Esophagus muscularis mucosa (tissue), 4 donors: ENCODE measurements around the gene TOR2A. TPM values are rescaled to one million over a fixed set of nuclear protein-coding genes. Genes with fewer than 3 reads are reported as not detected.

Experiments used
- DNase-seq: peaks from one replicate; pipeline ENCODE4 v3.0.0-alpha.2; 2017; ENCODE audit errors: extremely low spot score
- H3K27ac ChIP-seq, 4 donors: fragments of 200-600 bp; sonication (generic); replicated peaks in 1 of 4; 1 replicate in 3 of 4; 2 replicates in 1 of 4; pipeline ENCODE4 v1.5.1; 2016 to 2019; ENCODE audit warnings: mild to moderate bottlenecking in 1 of 4
- H3K27me3 ChIP-seq, 4 donors: fragments of 200-600 bp; sonication (generic); one replicate each; pipeline versions ENCODE4 v1.5.1 to v1.6.0; 2016 to 2019
- H3K36me3 ChIP-seq, 4 donors: fragments of 200-600 bp; sonication (generic); one replicate each; pipeline ENCODE4 v1.5.1; 2016 to 2019
- H3K4me1 ChIP-seq, 4 donors: fragments of 200-600 bp; sonication (generic); one replicate each; pipeline ENCODE4 v1.5.1; 2016 to 2019
- H3K4me3 ChIP-seq, 4 donors: fragments of 200-600 bp; sonication (generic); 1 replicate in 2 of 4; 2 replicates in 2 of 4; pipeline ENCODE4 v1.5.1; 2016 to 2019; ENCODE audit warnings: mild to moderate bottlenecking in 4 of 4, moderate library complexity in 1 of 4
- H3K9me3 ChIP-seq, 4 donors: fragments of 200-600 bp; sonication (generic); 1 replicate in 3 of 4; 2 replicates in 1 of 4; pipeline ENCODE4 v1.5.1; 2016 to 2019
- EP300 ChIP-seq: sonication (generic); formaldehyde crosslinking; IDR thresholded peaks from one replicate; pipeline ENCODE4 v1.6.1; 2017; ENCODE audit warnings: antibody characterized with exemption
- POLR2A ChIP-seq: fragments of 450-650 bp; IDR thresholded peaks from one replicate; pipeline ENCODE4 v1.6.1; 2017; ENCODE audit warnings: antibody characterized with exemption, moderate library complexity, mild to moderate bottlenecking, low read depth
- POLR2AphosphoS5 ChIP-seq, 2 donors: sonication (generic); formaldehyde crosslinking; IDR thresholded peaks; one replicate each; pipeline ENCODE4 v1.6.1; 2017; ENCODE audit warnings: antibody characterized with exemption in 2 of 2
- WGBS: methylation state at CpG from one replicate; pipeline ENCODE4 v1.1.5; 2018; 5-methylcytosine and 5-hydroxymethylcytosine counted together
- intact Hi-C: fragments of 100-400 bp; cut with DNase I; formaldehyde crosslinking; loops from one replicate; pipeline ENCODE4 v1.15.1; 2023
- total RNA-seq, 4 donors: library from RNA; depleted of rRNA; stranded (reverse); fragments of >200 nt; gene quantifications; one replicate each; pipeline versions ENCODE4 v1.1.0 to v1.2.1, GENCODE V29; 2016
- TF ChIP-seq, protein P1 (sequence below), 3 experiments: fragments of 200-600 bp in 2 of 3; fragments of 450-650 bp in 1 of 3; sonication (generic) in 2 of 3; IDR thresholded peaks; one replicate each; pipeline ENCODE4 v1.5.1; 2017 to 2019; ENCODE audit warnings: antibody characterized with exemption in 3 of 3, mild to moderate bottlenecking in 2 of 3, moderate library complexity in 1 of 3

TOR2A gene
- total RNA-seq, 4 donors from 2014 or later: 5.4 to 9.2 (median 7.0) TPM

DNA sequence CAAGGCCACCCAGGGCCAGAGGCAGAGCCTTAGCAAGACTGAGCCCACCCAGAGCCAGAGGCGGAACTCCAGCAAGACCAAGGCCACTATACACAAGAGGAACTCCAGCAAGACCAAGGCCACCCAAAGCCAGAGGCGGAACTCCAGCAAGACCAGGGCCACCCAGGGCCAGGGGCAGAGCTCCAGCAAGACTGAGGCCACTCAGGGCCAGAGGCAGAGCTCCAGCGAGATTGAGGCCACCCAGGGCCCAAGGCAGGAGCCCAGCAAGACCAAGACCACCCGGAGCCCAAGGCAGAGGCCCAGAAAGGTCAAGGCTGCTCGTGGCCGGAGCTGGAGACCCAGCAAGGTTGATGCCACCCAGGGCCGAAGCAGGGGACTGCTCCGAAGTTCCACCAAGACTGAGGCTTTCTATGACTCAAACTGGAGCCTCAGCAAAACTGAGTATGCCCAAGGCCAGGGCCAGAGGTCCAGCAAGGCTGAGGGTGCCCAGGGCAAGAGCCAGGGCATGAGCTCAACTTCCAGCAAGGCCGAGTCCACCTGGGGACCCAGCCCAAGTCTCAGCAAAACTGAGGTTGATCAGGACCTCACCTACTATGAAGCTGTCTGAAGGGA, 4.2 kb downstream of the TOR2A start:
- Histone ChIP-seq H3K9me3 (no peaks in the 10 kb centered on the region), H3K27me3 (no peaks in the 10 kb centered on the region), H3K4me1 (peaks cover 11 to 30% (median 21%) of the 10 kb centered on the region in 4 donors), H3K4me3 (no peak overlapping the region), H3K36me3 (peaks cover 16 to 32% (median 28%) of the 10 kb centered on the region in 4 donors), H3K27ac (no peak overlapping the region)
- no peak for TF ChIP-seq EP300
- no peak for TF ChIP-seq POLR2A
- TF ChIP-seq, protein P1, sequence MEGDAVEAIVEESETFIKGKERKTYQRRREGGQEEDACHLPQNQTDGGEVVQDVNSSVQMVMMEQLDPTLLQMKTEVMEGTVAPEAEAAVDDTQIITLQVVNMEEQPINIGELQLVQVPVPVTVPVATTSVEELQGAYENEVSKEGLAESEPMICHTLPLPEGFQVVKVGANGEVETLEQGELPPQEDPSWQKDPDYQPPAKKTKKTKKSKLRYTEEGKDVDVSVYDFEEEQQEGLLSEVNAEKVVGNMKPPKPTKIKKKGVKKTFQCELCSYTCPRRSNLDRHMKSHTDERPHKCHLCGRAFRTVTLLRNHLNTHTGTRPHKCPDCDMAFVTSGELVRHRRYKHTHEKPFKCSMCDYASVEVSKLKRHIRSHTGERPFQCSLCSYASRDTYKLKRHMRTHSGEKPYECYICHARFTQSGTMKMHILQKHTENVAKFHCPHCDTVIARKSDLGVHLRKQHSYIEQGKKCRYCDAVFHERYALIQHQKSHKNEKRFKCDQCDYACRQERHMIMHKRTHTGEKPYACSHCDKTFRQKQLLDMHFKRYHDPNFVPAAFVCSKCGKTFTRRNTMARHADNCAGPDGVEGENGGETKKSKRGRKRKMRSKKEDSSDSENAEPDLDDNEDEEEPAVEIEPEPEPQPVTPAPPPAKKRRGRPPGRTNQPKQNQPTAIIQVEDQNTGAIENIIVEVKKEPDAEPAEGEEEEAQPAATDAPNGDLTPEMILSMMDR (IDR thresholded peaks at IDR 0.05): no peak
- TF ChIP-seq POLR2AphosphoS5 (IDR thresholded peaks at IDR 0.05): no peak
- intact Hi-C loops: loop anchor here (5.0 kb wide), 2 partner anchors 119 to 219 kb away; partner anchors contain the start of gene STXBP1
- no peak for DNase-seq
- WGBS: 92% methylated on average over 3 of the region's 9 CpGs

DNA sequence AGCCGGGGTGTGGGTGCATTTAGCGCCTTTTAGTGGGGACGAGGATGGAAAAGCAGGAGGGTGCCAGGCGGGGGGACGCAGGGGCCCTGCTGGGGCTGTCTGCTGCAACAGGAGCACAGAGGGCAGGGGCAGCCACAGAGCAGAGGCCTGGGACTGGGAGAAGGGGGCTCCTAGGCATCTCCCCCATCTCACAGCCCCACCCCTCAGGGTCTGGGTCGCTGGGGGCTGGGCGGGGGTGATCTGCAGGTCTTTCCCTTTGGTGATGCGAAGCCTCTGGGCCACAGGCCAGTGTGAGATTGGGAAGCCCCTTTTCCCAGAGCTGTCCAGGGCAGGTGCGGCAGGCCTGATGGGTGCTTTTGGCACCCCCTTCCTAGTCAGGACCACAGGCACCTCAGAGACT, 4.8 kb downstream of the TOR2A start:
- Histone ChIP-seq H3K27ac (no peak overlapping the region), H3K4me1 (peaks cover 7 to 23% (median 15%) of the 10 kb centered on the region in 4 donors), H3K9me3 (no peaks in the 10 kb centered on the region), H3K27me3 (no peaks in the 10 kb centered on the region), H3K4me3 (no peak overlapping the region), H3K36me3 (peaks cover 16 to 32% (median 28%) of the 10 kb centered on the region in 4 donors)
- DNase-seq: no peak
- TF ChIP-seq POLR2A (no peak), EP300 (no peak), POLR2AphosphoS5 (IDR thresholded peaks at IDR 0.05) (no peak)
- TF ChIP-seq, protein P1 (IDR thresholded peaks at IDR 0.05): no peak
- WGBS: 90% methylated on average over 8 of the region's 9 CpGs
- intact Hi-C loops: loop anchor here (5.0 kb wide), 2 partner anchors 118 to 218 kb away; partner anchors contain the start of gene STXBP1

DNA sequence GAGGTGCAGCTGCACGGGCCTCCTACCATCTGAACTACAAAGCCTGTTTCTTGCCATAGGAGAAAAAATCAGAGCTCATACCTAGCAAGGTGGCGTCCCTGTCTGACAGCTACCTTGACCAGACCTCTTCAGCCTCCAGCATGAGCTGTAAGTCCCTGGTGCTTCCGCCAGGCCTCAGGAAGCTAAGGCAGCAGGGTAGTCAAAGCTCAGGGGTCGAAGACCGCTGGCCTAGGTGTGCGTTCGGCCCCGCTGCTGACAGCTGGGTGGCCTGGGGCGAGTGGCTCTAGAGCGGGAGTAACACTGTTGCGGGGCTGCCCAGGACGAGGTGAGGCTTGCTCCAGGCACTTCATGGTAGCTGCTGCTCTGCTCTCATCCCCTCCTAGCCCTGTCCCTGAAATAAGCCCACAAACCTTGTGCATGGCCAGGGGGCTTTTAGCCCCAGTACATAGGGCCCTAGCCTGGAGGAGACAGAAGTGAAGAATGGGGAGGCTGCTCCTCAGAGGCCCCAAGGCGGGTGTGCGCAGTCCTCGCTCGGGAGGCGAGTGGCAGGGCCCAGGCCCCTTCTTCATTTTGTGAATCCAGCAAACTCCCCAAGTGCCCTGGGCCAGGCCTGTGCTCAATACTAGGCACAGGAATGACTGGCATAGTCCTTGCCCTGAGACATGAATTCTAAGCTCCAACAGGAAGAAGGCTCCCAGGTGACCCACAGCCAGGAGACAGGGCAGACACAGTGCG, 5.4 kb downstream of the TOR2A start:
- Histone ChIP-seq H3K27ac (no peak overlapping the region), H3K4me1 (peaks cover 7 to 23% (median 15%) of the 10 kb centered on the region in 4 donors), H3K9me3 (no peaks in the 10 kb centered on the region), H3K4me3 (no peak overlapping the region), H3K27me3 (peaks cover 0 to 4% (median 0%) of the 10 kb centered on the region in 4 donors), H3K36me3 (peaks cover 16 to 32% (median 28%) of the 10 kb centered on the region in 4 donors)
- WGBS: 86% methylated on average over 18 of the region's 18 CpGs
- TF ChIP-seq EP300 (no peak), POLR2A (no peak), POLR2AphosphoS5 (IDR thresholded peaks at IDR 0.05) (no peak)
- TF ChIP-seq, protein P1 (IDR thresholded peaks at IDR 0.05): no peak
- no peak for DNase-seq
- intact Hi-C loops: loop anchor here (5.0 kb wide), 2 partner anchors 117 to 217 kb away; partner anchors contain the start of gene STXBP1

DNA sequence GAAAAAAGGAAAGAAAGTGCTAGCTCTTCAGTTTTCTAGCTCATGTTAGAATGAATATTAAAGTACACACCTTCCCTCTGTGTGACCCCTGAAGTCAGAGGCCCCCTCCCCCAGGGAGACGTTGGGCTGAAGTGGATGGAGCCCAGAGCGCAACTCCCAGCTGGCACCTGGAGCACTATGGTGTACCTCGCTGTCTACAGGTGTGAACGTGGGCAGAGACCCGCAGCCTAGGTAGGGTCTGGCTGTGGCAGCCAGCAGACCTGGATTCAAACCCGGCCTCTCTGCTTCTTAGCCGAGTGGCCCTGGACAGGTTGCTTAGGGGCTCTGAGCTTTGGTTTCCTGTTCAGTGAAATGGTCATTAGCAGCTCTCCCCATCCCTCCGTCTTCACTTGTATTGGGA, 6.3 kb downstream of the TOR2A start:
- H3K4me1 ChIP-seq: peaks cover 0 to 18% (median 14%) of the 10 kb centered on the region in 4 donors
- no peak overlapping the region for H3K4me3 ChIP-seq
- no peak for DNase-seq
- H3K27me3 ChIP-seq: peaks cover 0 to 13% (median 0%) of the 10 kb centered on the region in 4 donors
- TF ChIP-seq POLR2A (no peak), POLR2AphosphoS5 (IDR thresholded peaks at IDR 0.05) (no peak), EP300 (no peak)
- TF ChIP-seq, protein P1 (IDR thresholded peaks at IDR 0.05): no peak
- WGBS: 84% methylated on average over 6 of the region's 8 CpGs
- no peak overlapping the region for H3K27ac ChIP-seq
- intact Hi-C loops: no loop called here
- peaks cover 16 to 32% (median 28%) of the 10 kb centered on the region in 4 donors for H3K36me3 ChIP-seq
- no peaks in the 10 kb centered on the region for H3K9me3 ChIP-seq
